RWPE1 (cell line): ENCODE results near the gene TMEM185A.
"Not testable (repeated sequence)": the region's sequence is repeated elsewhere in the genome, so short reads cannot be mapped to it uniquely, and the experiment has no call there.

Experiments
- CTCF ChIA-PET: fragments of 350-600 bp; sonication (Branson Sonifier 250); formaldehyde crosslinking; extraction: SDS; loops from one replicate; lab custom pipeline; 2021; lab: Yijun Ruan, JAX
- POLR2A ChIA-PET: fragments of 400-600 bp; formaldehyde crosslinking; extraction: SDS; loops from one replicate; lab custom pipeline; 2020; ENCODE audit warnings: antibody characterized with exemption; ENCODE audit not compliant: low non-redundant PET; lab: Yijun Ruan, JAX
- DNase-seq: peaks from one replicate; pipeline ENCODE4 v3.0.0; 2012; ENCODE audit warnings: low spot score
- H3K27ac ChIP-seq: fragments of 450-650 bp; 2 replicates; pipeline ENCODE4 v1.5.1; 2017
- CTCF ChIP-seq: fragments of 450-650 bp; conservative IDR thresholded peaks from 2 replicates; pipeline ENCODE4 v1.5.1; 2017; ENCODE audit warnings: low read depth, mild to moderate bottlenecking

TMEM185A gene

DNA sequence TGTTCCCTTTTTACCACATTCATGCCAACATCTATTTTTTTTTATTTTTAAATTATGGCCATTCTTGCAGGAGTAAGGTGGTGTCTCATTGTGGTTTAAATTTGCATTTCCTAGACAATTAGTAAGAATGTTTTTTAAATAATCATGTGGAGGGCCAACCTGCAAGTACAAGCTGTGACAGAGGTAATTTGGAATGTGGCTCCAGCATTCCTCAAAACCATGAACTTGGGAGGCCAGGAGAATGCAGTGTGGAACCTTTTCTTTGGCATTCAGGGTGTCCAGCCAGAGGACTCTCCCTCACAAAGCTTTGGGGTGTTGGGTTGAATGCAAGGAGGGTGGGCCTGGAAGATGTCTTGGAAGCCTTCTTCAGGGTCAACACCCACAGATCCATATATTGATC, 7.3 kb upstream of the TMEM185A start:
- DNase-seq = peak; percentile 0
- H3K27ac ChIP-seq = no peak overlapping the region
- POLR2A ChIA-PET = no interaction called here
- CTCF ChIA-PET = no interaction called here
- no peak for TF ChIP-seq CTCF

GRCh38 chrX:149633511-149633910, 1.9 kb upstream of the TMEM185A start:
- ChIA-PET POLR2A (no interaction called here), CTCF (no interaction called here)
- no peak for DNase-seq
- TF ChIP-seq CTCF = no peak
- H3K27ac ChIP-seq = no peak overlapping the region

DNA sequence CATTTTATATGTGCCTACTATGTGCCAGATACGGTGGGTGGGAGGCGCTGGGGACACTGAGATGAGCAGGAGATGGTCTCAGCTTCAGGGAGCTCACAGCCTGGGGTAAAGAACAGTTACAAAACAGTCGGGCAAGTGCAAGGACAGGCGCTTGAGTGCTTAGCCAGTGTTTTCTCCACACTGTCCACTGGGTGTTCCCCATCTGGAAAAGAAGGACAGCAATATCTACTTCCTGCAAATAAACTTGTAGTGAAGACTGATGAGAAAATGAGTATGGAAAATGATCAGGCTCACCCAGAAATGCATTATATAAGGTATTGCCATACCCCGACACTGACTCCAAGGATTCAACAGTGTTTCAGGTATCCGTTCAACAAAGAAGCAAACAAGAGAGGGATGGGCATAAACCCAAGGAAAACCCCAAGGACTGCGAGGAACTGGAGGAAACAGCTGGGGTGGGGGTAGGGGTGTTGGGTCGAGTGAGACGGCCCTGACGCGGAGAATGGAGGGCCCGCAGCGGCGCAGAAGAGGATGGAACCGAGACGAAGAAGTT, 835 bp downstream of the TMEM185A start:
- H3K27ac ChIP-seq = peak overlapping the region; percentile 65
- DNase-seq = peak; percentile 5
- no peak; the same call in 1 of the 2 replicates for TF ChIP-seq CTCF
- ChIA-PET CTCF (interaction anchor here (0.6 kb wide), 2 partner anchors 11 to 245 kb away, joined by 3 read pairs; no protein-coding TSS in a partner anchor), POLR2A (no interaction called here)

GRCh38 chrX:149629730-149630387, 1.7 kb downstream of the TMEM185A start:
- TF ChIP-seq CTCF = no peak
- no peak overlapping the region for H3K27ac ChIP-seq
- DNase-seq = no peak
- ChIA-PET CTCF (interaction anchor here (0.6 kb wide), 1 partner anchor 246 kb away, joined by 3 read pairs; no protein-coding TSS in a partner anchor), POLR2A (no interaction called here)

GRCh38 chrX:149628768-149629167, 2.8 kb downstream of the TMEM185A start:
- no peak for DNase-seq
- CTCF ChIA-PET = no interaction called here
- TF ChIP-seq CTCF = no peak
- POLR2A ChIA-PET = no interaction called here
- no peak overlapping the region for H3K27ac ChIP-seq

DNA sequence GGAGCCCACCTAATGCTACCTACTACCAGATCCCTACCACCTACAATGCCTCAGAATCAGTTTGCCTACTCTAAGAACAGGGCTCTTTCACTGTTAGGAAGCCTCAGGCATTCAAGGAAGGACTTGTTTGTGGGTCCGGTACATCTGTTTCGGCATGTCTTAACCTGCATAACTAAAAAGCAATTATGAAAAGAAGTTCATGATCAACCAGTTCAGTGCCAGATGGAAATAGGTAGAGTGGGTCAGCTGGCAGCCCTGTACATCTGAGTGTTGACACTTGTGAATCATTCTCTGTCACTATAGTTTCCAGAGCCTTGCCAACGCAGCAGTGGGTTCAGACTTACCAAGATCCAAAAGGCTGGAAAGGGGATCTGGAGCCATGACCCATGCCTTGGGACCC, 3.3 kb downstream of the TMEM185A start:
- CTCF ChIA-PET = no interaction called here
- POLR2A ChIA-PET = no interaction called here
- no peak for TF ChIP-seq CTCF
- DNase-seq = peak; percentile 61
- peak overlapping the region; percentile 44; the same call in 1 of the 2 replicates for H3K27ac ChIP-seq

DNA sequence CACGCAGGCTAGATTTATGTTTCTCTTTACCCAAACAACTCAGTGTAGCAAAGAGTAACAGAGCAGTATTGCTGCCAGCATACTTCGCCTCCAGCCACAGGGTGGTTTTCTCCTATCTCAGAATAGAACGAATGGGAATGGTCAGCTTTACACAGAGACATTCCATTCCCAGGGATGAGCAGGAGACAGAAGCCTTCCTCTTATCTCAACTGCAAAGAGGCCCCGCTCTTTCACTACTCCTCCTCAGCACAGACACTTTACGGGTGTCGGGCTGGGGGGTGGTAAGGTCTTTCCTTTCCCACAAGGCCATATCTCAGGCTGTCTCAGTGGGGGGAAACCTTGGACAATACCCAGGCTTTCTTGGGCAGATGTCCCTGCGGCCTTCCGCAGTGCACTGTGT, 4.8 kb downstream of the TMEM185A start:
- POLR2A ChIA-PET = not testable (repeated sequence)

GRCh38 chrX:149619662-149620061, 11.9 kb downstream of the TMEM185A start:
- POLR2A ChIA-PET, H3K27ac ChIP-seq, DNase-seq: not testable (repeated sequence)
- CTCF ChIA-PET = interaction anchor here (0.7 kb wide), 1 partner anchor 11 kb away, joined by 3 read pairs; no protein-coding TSS in a partner anchor

More for the DNA sequence above, 4.8 kb downstream of the TMEM185A start:
- CTCF ChIA-PET, H3K27ac ChIP-seq, DNase-seq: not testable (repeated sequence)
